HG03575 (cell line): ENCODE data around the gene HSPA1L.
"Not testable (repeated sequence)": the region's sequence is repeated elsewhere in the genome, so short reads cannot be mapped to it uniquely, and the experiment has no call there.

Source experiments
- ATAC-seq: cut with Tn5 transposase; IDR thresholded peaks from one replicate; pipeline ENCODE4 v1.9.1; 2021; ENCODE audit not compliant: unreplicated experiment, insufficient number of reproducible peaks, low FRiP score; ENCODE audit errors: extremely low read depth

The HSPA1L gene

GRCh38 chr6:31815025-31815838, at the start of gene HSPA1L, which contains the start of gene HSPA1A:
Gene HSPA1L (minus strand): TSS chr6:31815283. CDS start chr6:31811972, 3,311 bp downstream.
Gene HSPA1A (plus strand): TSS chr6:31815543. CDS start chr6:31815757, 214 bp downstream.
- no peak for ATAC-seq

DNA sequence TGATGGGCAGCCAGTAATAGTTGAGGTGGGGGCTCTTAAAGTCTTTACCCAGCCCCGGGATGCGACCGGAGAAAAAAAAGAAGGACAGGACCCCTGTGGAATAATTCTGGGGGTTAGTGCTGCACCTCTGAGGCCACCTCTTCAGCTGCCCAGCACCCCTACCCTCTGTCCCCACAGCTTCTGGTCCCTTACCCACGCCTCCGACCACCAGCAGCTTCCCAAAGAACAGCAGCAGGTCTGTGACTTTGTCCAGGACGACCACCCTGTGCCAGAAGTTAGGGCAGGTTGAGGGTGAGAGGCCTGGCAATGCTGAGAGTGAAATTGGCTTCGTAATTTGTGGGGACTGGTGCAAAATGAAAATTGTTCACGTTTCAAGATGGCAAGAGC, 49.7 kb upstream of the HSPA1L start:
- ATAC-seq: no peak

DNA sequence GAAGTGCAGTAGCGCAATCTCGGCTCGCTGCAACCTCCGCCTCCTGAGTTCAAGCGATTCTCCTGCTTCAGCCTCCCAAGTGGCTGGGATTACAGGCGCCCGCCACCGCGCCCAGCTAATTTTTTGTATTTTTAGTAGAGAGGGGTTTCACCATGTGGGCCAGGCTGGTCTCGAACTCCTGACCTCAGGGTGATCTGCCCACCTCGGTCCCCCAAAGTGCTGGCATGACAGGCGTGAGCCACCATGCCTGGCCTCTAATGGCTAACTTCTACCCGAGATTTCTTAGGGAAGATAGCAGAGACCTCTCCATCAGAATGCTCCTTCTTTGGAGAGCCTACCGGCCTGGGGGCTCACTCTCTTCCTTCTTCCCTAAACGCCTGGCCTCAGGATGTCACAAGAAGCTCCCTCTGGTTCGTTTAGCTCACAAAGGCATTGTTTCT, 49.1 kb upstream of the HSPA1L start:
- ATAC-seq: not testable (repeated sequence)

- ATAC-seq: peak; percentile 73
Measured at GRCh38 chr6:31862344-31863235, 47.5 kb upstream of the HSPA1L start, which contains the start of gene NEU1. Gene NEU1 (minus strand): TSS chr6:31862821. CDS start chr6:31862776, 45 bp downstream.

DNA sequence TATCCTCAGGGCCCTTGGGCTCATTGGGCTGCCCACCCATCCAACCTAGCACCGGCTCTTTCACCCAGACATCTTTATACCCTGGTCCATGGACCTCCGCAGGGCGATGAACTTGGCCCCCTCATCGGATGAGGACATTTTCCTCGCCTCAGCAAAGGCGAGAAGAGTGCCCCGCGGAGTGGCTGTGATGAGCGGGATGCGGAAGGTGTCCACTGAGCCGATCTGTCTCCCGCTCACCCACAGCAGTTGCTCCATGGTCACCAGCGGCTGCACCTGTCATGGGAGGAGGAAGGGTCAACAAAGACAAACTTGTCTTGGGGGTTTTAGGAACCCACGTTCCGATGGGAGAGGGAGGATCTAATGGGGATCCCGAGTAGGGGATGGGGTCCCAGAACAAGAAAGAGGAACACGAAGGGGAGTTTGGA, 46.8 kb upstream of the HSPA1L start:
- ATAC-seq: no peak

GRCh38 chr6:31861150-31861549, 46.1 kb upstream of the HSPA1L start:
- no peak for ATAC-seq

DNA sequence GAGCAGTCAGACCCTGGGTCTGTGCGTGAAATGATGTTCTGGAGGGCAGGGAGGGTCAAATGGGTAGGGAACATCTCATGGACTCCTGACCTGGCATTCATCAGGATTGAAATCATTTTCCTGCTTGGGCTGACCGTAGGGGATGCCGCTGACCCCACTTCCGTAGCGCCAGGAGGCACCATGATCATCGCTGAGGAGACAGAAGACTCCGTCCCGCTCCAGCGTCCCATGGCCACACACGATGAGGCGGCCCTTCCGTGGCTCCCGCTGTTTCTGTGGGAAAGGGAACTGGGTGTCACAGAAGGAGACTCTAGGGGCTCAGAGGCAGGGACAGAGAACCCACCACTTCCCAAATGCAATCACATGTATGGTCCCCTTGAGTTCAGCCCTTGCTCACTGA, 45.3 kb upstream of the HSPA1L start:
- no peak for ATAC-seq

- ATAC-seq: no peak
Measured at GRCh38 chr6:31859923-31860322, 44.8 kb upstream of the HSPA1L start.

DNA sequence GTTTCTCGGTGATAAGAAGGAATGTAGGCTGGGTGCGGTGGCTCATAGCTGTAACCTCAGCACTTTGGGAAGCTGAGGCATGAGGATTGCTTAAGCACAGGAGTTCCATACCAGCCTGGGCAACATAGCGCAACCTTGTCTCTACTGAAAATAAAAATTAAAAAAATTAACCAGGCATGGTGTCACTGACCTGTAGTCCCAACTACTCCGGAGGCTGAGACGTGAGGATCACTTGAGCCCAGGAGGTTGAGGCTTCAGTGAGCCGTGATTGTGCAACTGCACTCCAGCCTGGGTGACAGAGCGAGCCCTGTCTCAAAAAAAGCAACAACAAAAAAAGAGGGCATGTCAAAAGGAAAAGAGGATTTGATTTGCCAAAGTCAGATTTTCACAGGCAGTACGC, 43.6 kb upstream of the HSPA1L start:
- no peak for ATAC-seq

DNA sequence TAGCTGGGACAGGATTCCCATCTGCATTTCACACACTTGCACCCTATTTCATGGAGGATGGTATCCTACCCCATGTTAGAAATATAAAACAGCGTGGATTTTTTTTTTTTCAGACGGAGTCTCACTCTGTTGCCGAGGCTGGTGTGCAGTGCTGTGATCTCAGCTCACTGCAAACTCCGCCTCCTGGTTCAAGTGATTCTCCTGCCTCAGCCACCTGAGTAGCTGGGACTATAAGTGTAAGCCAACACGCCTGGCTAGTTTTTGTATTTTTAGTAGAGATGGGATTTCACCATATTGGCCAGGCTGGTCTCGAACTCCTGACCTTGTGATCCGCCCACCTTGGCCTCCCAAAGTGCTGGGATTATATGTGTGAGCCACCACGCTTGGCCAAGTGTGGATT, 42.7 kb upstream of the HSPA1L start:
- not testable (repeated sequence) for ATAC-seq

DNA sequence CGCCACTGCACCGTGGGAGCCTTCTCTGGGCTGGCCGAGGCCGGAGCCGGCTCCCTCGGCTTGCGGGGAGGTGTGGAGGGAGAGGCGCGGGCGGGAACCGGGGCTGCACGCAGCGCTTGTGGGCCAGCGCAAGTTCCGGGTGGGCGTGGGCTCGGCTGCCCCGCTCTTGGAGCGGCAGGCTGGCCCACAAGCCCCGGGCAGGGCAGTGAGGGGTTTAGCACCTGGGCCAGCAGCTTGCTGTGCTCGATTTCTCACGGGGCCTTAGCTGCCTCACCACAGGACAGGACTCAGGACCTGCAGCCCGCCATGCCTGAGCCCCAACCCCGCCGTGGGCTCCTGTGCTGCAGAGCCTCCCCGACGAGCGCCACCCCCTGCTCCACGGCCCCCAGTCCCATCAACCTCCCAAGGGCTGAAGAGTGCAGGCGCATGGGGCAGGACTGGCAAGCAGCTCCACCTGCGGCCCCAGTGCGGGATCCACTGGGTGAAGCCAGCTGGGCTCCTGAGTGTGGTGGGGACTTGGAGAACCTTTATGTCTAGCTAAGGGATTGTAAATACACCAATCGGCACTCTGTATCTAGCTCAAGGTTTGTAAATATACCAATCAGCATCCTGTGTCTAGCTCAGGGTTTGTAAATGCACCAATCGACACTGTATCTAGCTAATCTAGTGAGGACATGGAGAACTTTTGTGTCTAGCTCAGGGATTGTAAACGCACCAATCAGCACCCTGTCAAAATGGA, 37.1 kb upstream of the HSPA1L start:
- not testable (repeated sequence) for ATAC-seq

- no peak for ATAC-seq
Measured at GRCh38 chr6:31851485-31851832, 36.4 kb upstream of the HSPA1L start.

DNA sequence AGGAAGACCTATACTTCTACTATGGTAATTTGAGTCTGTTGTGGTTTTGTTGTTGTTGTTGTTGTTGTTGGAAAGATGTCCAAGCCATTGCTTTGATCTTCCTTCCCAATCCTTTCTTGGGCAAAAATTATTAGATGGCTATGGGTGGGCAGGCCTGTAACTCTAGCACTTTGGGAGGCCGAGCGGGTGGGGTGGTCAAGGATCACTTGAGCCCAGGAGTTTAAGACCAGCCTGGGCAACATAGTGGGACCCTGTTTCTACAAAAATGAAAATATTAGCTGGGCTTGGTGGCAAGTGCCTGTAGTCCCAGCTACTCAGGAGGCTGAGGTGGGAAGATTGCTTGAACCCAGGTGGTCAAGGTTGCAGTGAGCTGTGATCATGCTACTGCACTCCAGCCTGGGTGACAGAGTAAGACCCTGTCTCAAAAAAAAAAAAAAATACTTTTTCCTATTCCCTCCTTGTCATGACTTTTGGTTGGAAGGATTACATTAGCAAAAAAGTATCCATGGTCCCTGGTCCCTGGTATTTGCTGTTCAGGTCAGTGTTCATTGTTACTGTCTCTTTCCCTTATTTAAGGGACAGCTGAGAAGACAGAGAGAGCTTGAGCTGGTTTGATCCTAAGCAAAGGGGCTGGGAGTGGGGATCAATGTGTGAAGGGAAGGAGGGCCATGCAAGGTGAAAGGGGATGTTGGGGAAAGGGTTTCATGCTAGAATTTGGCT, 35.8 kb upstream of the HSPA1L start:
- no peak for ATAC-seq

- no peak for ATAC-seq
Measured at GRCh38 chr6:31847276-31847978, 32.3 kb upstream of the HSPA1L start.

DNA sequence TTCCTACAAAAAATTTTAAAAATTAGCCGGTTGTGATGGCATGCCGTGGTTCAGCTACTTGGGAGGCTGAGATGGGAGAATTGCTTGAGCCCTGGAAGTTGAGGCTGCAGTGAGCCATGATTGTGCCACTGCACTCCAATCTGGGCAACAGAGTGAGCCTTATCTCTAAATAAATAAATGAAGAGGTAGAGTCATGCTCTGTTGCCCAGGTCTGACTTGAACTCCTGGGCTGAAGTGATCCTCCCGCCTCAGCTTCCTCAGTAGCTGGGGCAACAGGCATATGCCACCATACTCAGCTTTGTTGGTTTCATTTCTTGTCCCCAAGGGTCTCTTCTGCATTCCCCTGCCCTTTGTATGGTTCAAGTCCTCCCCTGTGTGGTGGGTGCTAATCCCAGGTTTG, 29.4 kb upstream of the HSPA1L start:
- no peak for ATAC-seq

GRCh38 chr6:31842053-31842452, 27.0 kb upstream of the HSPA1L start:
- no peak for ATAC-seq

- not testable (repeated sequence) for ATAC-seq
Measured at GRCh38 chr6:31839779-31840126, 24.7 kb upstream of the HSPA1L start.

GRCh38 chr6:31838968-31839367, 23.9 kb upstream of the HSPA1L start:
- no peak for ATAC-seq
